Measurements from ENCODE around the gene MAGI3. TPM values are rescaled to one million over a fixed set of nuclear protein-coding genes. Genes with fewer than 3 reads are reported as not detected.

The MAGI3 gene
- total and polyA plus RNA-seq, 12 donors = 3.3 to 17.6 (median 11.8) TPM

DNA sequence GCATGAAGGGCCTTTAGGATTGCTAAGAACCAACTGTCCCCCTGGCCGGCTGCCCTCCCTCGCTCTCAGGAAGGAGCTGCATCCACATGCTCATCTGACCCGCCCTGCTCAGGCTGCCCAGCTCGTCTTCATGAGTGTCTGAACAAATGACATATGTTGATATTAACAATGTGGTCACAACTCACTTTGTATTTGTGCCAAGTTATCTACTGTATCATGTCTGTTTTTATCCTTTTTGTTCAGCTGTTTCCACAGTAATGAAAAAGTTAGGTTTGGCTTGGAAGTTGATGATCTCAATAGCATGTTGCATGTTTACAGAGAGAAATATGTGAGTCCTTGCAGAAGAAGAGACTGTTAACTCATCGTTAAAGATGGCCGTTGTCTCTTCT is 293.8 kb downstream of the MAGI3 start:
- Histone ChIP-seq H3K9me3 (replicated peaks in 1 of 3) (no peaks in the 10 kb centered on the region), H3K4me1 (replicated peaks in 1 of 2) (peaks cover 0 to 5% of the 10 kb centered on the region in 2 donors), H3K27me3 (no peaks in the 10 kb centered on the region), H3K27ac (peak overlapping the region in 1 of 5 donors; percentile 43), H3K36me3 (replicated peaks in 1 of 2) (no peaks in the 10 kb centered on the region), H3K4me3 (no peak overlapping the region)
- intact Hi-C loops (cut with DNase I) = no loop called here
- DNase-seq = peak in 5 of 7 donors; percentile 10 to 37 (median 24)
- TF ChIP-seq, protein P1, sequence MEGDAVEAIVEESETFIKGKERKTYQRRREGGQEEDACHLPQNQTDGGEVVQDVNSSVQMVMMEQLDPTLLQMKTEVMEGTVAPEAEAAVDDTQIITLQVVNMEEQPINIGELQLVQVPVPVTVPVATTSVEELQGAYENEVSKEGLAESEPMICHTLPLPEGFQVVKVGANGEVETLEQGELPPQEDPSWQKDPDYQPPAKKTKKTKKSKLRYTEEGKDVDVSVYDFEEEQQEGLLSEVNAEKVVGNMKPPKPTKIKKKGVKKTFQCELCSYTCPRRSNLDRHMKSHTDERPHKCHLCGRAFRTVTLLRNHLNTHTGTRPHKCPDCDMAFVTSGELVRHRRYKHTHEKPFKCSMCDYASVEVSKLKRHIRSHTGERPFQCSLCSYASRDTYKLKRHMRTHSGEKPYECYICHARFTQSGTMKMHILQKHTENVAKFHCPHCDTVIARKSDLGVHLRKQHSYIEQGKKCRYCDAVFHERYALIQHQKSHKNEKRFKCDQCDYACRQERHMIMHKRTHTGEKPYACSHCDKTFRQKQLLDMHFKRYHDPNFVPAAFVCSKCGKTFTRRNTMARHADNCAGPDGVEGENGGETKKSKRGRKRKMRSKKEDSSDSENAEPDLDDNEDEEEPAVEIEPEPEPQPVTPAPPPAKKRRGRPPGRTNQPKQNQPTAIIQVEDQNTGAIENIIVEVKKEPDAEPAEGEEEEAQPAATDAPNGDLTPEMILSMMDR (IDR thresholded peaks at IDR 0.05) = no peak
- no peak for TF ChIP-seq POLR2A (IDR thresholded peaks at IDR 0.05)
- 59 to 72% (median 65%) methylated on average over 6 of the region's 6 CpGs for WGBS, 4 donors

DNA sequence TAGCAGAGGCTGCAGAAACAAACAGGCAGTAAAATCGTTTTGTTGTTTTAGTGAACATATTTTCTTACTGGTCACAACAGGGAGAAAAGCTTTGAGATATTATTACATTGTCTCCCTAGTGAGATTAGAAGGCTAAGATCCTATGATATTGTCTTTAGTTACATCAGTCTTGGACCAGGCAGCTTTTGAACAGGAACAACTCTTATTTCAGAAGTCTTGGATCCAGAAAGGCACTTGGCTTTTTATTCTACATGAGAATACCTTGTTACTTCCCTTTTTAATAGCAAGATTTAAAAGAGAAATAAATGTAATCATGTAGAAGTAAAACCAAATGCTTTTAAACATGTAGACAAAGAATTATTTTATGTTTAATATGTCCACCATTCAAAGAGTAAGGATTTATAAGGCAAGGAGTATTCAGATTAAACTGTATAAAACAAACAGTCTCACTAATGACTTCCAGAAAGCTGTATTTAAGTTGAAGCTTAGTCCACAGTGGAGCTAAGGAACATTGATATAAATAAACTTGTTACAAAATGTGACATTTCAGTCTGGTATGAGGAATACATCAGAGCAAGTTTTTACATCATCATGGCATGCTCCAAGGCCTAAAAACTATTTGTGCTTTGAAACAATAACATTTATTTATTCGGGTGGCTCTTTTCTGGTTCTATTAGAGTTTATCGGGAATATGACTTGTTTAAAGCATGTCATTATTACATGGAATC is 296.7 kb downstream of the MAGI3 start:
- WGBS, 4 donors = 83 to 93% (median 90%) methylated on average over 3 of the region's 3 CpGs
- intact Hi-C loops (cut with DNase I) = no loop called here

DNA sequence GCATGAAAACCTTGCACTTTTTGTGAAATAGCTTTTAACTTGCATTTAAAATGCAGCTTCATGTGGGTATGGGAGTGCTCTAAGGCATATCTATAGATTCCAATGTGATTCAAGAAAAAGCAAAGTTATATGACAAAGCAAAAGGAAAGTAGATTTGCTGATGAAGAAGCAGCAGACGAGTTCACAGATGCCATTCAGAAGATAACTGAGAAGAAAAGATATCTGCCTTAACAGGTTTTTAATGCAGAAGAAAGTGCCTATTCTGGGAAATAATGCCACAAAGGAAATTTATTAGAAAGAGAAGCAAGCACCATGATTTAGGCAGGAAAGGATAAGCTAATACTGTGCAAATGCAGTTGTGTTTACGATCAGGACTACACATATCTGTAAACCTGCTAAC is 300.9 kb downstream of the MAGI3 start:
- Histone ChIP-seq H3K4me1 (replicated peaks in 1 of 2) (no peaks in the 10 kb centered on the region), H3K4me3 (no peak overlapping the region), H3K36me3 (replicated peaks in 1 of 2) (no peaks in the 10 kb centered on the region), H3K27ac (no peak overlapping the region), H3K9me3 (replicated peaks in 1 of 3) (peaks cover 0 to 8% (median 3%) of the 10 kb centered on the region in 3 donors), H3K27me3 (no peaks in the 10 kb centered on the region)
- 90 to 93% (median 92%) methylated on average over 2 of the region's 2 CpGs for WGBS, 4 donors
- DNase-seq = no peak
- TF ChIP-seq POLR2A (IDR thresholded peaks at IDR 0.05) = no peak
- TF ChIP-seq, protein P1 (IDR thresholded peaks at IDR 0.05) = no peak
- intact Hi-C loops (cut with DNase I) = no loop called here

More for the DNA sequence above, 296.7 kb downstream of the MAGI3 start:
- H3K27ac ChIP-seq = no peak overlapping the region
- H3K9me3 ChIP-seq (replicated peaks in 1 of 3) = no peaks in the 10 kb centered on the region
- no peak for DNase-seq
- TF ChIP-seq POLR2A (IDR thresholded peaks at IDR 0.05) = no peak
- TF ChIP-seq, protein P1 (IDR thresholded peaks at IDR 0.05) = no peak
- peaks cover 0 to 5% of the 10 kb centered on the region in 2 donors for H3K4me1 ChIP-seq (replicated peaks in 1 of 2)
- no peaks in the 10 kb centered on the region for H3K27me3 ChIP-seq
- no peak overlapping the region for H3K4me3 ChIP-seq
- no peaks in the 10 kb centered on the region for H3K36me3 ChIP-seq (replicated peaks in 1 of 2)

DNA sequence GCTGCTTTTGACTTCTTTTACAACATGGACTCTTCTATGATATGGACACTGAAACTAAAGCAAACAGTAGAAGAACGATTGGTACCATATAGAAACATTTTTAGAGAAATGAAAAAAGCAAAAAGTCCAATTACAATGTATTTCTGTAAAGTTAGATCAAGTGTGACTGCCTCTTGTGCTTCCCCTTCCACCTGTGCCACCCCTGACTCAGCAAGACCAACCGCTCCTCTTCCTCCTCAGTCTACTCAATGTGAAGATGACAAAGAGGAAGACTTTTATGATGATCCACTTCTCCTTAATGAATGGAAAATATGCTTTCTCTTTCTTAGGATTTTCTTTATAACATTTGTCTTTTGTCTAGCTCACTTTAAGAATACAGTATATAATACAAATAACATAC is 302.0 kb downstream of the MAGI3 start:
- H3K27ac ChIP-seq = no peak overlapping the region
- peaks cover 0 to 1% of the 10 kb centered on the region in 2 donors for H3K36me3 ChIP-seq (replicated peaks in 1 of 2)
- peaks cover 0 to 8% (median 3%) of the 10 kb centered on the region in 3 donors for H3K9me3 ChIP-seq (replicated peaks in 1 of 3)
- DNase-seq = no peak
- no peaks in the 10 kb centered on the region for H3K27me3 ChIP-seq
- intact Hi-C loops (cut with DNase I) = no loop called here
- TF ChIP-seq POLR2A (IDR thresholded peaks at IDR 0.05) = no peak
- TF ChIP-seq, protein P1 (IDR thresholded peaks at IDR 0.05) = no peak
- 78 to 86% (median 81%) methylated on average over 2 of the region's 2 CpGs for WGBS, 4 donors
- no peak overlapping the region for H3K4me3 ChIP-seq
- no peaks in the 10 kb centered on the region for H3K4me1 ChIP-seq (replicated peaks in 1 of 2)

All from adrenal gland (tissue), 12 donors.